HG03521 (cell line): ENCODE measurements around the gene MRPS6.

Source experiments
- ATAC-seq: cut with Tn5 transposase; IDR thresholded peaks from one replicate; pipeline ENCODE4 v1.9.1; 2021; ENCODE audit warnings: mild to moderate bottlenecking, moderate library complexity; ENCODE audit not compliant: unreplicated experiment

MRPS6 gene

DNA sequence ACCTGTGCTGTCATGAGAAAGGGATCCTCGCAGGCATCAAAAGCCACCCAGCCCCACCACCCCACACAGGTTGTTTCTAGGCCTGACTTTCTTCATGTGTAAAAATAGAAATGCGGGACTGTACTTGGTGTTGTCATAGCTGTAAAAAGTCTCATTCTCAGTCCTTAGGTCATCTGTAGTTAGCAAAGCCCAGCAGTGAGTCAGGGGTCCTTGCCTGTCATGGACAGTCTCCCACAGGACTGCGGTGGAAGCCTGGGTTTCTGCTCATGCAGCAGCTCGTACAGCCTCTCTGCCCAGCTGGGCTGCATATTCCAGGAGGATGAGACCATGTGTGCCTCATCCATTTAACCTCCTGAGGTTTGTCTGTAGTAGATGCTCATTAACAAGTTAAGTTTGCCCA is 58.2 kb downstream of the MRPS6 start:
- ATAC-seq = no peak

DNA sequence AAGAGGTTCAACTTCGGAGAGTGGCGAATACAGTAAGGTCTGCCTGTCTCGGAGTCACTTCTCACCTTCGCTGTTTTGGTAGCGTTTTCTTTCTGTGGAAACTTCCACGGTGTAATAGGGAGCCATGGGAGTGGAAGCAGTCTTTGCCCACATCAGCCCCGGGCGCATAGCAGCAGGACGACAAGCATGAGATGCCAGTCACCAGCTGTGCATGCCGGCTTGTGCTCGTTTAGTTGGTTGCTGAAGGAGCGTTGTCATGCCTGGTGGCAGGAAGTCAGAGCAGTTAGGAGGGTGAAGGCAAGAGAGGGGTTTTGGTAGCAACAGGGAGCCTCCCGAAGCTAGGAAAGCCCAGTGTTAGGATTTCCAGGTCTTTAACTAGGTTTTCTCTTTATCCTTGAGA is 58.8 kb downstream of the MRPS6 start:
- no peak for ATAC-seq

DNA sequence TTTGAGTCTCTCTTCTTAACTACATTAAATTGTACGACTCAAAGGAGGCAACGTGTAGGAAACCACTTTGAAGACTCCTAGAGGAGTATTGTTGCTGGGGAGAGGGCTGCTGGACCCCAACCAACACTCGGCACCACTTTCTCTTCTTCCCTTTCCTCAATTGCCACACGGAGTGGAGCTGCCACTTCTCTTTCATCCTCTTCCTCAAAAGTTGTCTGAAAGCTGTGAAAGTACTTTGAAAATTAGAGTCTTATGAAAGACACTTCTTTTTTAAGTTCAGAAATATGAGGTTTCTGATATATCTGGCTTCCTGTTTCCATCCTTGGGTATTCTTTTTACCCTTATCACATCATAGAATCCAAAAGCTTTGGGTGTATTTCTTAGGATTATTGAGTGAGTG is 59.5 kb downstream of the MRPS6 start:
- ATAC-seq = no peak

DNA sequence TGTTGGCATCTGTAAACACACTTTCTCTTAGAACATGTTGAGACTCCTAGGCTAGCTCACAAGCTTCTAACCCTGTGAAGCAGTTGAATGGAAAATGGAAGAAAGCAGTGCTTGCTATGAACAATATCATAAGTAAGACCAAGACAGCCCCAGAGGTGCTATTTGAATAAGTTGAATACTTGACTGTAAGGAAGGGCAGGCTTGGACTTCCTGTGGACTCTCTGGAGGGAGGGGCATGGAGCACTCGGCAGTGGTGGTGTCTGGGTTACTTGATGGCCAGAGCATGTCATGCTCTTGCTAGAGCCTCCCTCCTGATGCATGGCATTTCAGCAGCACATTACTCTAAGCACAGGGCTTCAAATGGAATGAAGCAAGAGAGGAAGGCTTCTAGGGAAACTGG is 60.0 kb downstream of the MRPS6 start:
- ATAC-seq = no peak

DNA sequence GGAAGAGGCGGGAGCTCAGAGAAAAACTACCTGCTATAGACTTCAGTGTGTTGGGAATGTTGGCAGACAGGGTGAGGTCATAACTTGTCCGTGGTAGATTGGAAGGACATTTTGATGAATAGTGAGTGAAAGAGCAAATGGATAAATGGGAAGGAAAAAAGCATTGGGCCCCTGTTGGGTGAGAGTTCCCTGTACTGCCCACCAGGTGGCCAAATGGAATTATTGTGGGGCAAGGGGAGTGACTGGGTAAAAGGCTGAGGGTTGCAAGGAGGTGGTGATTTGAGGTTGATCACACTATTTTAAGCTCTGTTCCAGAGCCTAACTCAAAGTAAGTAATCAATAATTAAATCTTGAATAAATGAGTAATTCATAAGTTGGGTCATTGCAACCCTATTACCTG is 60.4 kb downstream of the MRPS6 start:
- ATAC-seq = no peak

DNA sequence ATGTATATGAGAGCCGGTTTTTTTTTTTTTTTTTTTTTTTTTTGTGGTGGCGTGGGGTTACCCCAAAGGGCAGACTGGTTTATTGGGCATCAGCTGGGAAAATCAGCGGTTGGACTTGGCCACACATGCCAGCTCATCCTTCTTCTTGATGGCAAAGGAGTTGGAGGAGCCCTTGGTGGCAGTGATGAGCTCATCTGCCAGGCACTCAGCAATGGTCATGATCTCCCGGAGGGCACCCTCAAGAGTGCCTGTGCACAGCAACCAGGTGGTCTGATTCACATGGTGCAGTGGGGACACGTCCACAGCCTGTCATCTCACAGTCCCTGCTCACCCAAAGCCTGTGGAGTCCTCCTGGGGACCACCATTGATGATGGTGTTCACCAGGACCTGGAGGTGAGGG is 62.0 kb downstream of the MRPS6 start:
- no peak for ATAC-seq

DNA sequence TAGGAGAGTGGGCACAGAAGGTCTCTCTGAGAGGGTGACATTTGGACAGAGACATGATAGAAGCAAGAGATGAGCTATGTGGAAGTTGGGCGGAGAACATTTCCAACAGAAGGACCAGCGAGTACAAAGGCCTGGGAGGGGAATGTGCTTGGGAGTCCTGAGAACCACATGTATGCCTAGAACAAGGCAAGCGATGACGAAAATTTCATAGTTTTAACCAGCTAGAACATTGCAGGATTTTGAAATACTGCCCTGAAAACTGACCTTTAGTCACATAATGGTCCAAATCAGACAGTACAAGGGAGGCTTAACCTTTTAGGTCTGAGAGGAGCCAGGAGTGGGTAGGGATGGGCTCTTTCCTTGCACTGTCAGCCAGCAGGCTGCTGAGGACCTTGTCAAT is 68.0 kb downstream of the MRPS6 start:
- no peak for ATAC-seq

DNA sequence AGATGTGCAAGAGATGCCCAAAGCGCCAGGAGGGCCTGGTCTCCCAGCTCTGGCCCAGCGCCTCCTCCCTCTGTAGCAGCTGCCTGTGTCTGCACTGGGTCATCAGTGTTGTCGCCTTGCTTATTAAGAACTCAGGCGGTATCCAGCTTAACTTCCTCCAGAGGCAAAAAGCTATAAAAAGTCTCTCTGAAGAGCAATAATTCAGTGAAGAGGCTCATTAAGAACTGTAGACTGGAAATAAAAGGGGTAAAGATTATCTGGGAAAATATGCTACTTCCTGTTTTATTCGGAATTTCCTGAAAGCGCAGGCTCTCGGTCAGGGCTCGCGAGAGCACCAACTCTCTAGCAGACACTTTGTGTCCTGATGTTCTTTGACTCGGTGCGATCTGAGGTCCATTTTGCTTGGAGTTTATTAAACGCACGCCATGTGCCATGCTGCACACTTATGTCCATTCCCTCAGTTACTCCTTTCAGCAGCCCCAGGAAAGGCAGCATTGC is 70.4 kb downstream of the MRPS6 start:
- ATAC-seq = no peak

DNA sequence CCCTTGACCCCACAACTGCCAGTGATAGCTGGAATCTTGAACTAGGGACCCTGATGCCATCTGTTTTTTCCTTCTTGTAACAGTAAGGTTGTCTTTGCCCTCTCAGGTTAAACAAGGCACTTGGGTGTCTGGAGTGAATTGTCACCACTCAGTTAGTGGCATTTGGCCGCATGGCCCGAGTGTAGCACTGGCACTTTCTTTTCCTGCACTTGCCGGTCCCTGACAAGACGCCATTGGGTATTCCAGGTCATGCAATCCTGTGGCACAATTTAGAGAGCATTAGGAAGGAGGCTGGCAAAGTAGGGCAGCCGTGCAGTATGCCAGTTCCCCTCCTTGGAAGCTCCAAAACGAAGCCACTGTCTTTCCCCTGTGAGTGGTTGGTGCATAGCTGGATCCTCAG is 70.8 kb downstream of the MRPS6 start:
- no peak for ATAC-seq

DNA sequence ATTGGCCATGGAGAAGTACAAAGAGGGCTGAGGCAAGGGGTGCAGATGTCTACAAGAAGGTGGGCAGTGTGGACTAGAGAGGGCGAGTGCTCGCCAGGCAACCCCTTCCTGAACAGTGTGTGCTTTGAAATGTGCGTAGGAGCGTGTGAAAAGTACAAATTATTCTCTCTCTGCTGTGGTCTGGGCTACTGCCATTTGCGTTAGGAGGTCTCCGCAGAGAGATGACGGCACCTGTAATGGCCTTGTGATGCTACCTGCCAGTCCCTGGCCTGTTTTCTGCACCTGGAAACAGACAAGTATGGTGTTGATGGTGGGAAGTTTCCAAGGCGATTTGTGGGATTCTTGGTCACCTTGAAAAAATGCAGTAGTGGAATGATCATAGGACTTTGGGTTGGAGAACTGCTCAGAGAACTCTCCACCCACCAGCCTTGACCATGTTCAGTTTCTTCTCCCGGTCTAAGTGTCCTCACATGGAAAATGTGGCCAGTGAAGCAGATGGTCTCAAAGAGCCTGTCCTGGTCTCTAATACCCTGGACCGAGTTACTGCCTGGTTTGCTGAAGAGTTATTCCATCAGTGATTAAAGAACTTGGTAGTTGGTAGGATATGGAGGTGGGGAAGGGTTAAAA is 74.5 kb downstream of the MRPS6 start:
- ATAC-seq = no peak

DNA sequence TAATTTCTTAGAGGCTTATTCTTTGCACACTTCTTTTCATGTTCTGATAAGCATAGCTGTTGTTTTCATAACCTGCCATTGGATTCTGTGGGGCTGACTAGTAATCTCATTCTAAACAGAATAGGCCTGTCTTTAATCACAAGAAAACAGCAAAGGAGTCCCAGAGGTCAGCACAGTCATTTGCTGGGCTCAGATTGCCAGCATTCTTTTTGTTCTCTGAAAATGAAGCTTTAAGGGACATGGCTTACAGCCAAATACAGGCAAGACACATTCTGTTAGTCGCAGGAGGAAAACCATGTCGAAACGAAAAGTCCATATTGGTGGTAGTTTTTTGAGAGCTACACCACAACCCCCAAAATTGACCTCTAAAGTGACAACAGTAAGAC is 75.0 kb downstream of the MRPS6 start:
- ATAC-seq = no peak

DNA sequence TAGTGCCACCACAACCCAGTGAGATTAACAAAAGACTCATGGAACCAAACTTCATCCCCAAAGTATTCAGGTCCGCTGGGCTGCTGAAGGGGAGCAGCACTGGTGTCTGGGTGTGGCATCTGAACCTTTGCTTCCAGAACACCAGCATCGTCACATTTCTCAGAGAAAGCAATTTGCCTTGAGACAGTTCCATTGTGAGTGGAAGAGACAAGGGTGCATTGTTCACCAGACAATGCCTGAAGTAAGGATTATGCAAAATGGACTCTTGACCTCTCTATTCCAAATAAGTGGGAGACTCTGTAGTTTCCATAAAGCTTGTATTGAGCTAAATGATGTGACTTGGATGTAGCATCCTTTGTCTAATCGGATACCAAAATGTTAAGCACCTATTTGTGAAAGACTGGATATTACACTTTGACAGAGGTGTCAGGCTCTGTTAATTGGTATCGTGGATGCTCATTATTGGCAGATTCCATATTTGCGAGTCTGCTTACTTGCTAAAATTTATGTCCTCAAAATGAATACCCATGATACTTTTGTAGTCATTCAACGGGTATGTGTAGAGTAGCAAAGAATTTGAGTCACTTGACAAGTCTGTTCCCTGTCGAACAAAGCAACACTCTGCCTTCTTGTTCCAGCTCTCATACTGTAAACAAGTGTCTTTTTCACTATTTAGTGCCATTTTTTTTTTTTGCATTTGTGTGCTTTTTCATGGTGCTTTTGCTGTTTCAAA is 75.6 kb downstream of the MRPS6 start:
- no peak for ATAC-seq

DNA sequence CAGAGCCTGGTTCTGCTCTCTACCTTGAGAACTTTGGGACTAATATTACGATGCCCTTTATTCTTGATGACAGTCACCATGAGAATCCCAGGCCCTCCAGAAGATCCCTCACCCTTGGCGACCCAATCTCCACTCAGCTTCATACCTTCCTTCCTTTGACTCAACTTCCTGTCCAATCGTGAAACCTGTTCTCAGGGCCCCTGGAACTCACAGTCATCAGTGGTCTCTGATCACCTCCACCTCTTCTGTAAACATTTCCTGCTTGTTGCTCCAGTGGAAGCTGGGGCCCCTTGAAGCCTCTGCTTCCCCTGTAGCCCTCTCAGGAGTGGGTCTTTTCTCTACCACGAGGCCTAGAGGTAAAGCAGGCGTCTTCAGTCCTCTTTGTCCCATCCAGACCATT is 79.1 kb downstream of the MRPS6 start:
- no peak for ATAC-seq

DNA sequence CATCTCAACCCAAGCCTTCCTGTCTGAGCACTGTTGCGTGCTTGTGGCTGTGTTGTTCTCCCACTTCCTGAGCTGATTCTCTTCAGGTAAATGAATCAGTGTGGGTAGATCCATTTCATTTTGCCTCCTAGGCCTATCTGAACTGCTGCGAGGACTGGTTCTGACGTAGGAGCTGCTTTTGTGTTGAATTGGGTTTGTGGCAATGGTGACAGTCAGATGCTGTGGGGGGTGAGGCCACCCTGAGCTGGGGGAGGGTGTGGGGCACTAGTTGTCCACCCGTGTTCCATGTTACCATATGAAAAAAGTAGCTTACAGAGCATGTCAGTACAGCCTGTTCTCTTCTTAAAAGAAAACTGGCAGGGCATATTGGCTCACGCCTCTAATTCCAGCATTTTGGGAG is 81.5 kb downstream of the MRPS6 start:
- ATAC-seq = no peak

DNA sequence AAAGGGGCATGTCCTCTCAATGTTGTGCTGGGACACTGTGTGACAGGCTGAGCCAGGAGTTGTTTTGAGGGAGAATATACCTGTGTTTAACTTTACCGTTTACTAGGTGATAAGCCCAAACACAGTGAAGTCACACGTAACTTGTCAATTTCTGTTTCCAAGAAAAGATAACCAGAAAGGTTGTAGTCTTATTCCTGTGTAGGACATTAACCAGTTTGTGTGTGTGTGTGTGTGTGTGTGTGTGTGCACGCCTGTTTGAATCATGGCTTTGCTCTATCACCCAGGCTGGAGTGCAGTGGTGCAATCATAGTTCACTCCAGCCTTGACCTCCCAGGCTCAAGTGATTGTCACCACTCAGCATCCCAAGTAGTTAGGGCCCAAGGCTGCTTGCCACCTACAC is 83.6 kb downstream of the MRPS6 start:
- no peak for ATAC-seq

DNA sequence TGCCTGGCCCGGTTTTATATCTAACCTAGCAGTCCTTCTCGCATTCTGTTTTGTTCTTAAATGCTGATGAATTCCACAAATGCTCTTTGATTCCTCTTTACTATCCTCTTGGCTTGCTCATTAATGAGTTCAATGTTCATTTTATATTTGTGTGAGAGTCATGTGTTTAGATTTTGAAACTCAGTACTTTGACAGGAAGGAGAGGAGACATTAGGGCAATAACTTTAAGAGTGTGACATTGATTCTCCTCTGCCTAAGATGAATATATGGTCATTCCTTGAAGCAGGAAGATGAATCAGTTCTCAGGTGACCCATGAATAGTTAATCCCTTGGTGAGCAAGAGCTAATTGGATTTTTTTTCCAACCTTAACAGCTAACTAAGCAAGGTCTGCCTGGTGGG is 84.1 kb downstream of the MRPS6 start:
- ATAC-seq = no peak

DNA sequence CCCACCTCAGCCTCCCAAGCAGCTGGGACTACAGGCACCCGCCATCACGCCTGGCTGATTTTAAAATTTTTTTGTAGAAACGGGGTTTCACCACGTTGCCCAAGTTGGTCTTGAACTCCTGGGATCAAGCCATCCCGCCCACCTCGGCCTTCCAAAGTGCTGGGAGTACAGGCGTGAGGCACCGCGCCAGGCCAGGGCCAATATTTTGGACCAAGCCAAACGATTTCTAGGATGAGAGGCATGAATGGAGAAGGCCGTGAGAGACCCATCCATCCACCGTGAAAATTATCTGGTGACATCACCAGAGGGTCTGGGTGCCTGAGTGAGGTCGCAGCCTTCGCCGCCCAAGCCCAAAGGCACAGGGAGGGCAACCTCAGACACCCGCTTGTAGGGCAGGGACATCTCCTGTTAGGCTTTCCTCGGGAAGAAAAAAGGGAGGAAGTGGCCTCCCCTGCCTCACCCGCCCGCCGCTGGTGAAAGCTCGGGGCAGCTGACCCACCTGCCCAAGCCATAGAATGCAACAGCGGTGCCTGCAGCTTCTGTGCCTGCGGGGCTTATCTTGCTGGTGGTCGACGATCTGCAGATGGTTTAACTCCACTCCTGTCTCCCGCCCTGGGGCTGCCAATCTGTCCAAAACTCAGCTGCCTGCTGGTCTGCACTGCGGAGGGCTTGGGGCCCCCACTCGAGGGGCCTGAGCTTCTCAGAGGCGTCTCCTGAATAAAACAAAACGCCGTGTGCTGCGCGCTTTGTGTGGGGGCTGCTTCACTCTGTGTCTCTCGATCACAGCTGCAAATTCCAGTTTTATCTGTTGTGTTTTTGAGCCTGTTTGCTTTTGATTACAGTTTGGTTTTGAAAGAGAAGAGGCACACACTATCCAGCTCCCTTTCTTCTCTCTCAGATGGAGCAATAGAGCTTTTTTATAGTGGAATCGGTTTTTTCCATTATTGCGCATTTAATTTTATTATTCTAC is 85.8 kb downstream of the MRPS6 start:
- no peak for ATAC-seq

DNA sequence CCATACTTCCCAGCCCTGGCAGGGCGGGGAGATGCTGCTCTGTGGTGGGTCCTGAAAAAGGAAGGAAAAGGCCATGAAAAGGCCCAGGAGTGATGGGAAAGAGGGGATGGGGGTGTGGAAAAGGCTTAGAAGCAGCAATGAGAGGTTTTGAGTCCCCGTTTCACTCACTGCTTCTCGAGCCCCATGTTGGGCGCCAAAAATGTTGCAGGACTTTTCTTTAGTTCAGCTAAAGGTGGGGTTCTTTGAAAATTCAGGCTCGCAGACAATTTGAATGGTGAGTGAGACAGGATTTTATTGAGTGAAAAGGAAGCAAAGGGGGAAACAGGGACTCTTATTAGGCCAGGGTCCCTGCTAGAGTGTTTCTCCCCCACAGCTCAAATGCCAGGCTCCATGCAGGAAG is 93.1 kb downstream of the MRPS6 start:
- ATAC-seq = no peak

DNA sequence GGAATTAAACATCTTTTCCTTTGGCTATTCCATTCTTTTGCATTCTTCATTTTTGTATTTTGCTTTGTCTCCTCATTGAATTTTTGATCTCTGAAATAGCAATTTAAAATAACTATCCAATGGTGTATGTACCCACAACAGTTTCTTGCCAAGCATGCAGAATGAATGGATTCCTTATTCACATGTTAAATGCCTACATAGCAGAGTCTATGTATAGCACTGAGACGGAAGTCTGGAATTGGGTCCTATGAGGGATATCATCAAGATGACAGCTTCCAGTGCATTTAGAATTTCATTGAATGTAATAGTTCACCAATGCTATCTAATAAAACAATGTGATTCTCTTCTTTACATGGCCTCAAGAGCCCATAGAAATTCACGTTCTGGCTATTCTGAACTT is 97.5 kb downstream of the MRPS6 start:
- no peak for ATAC-seq

DNA sequence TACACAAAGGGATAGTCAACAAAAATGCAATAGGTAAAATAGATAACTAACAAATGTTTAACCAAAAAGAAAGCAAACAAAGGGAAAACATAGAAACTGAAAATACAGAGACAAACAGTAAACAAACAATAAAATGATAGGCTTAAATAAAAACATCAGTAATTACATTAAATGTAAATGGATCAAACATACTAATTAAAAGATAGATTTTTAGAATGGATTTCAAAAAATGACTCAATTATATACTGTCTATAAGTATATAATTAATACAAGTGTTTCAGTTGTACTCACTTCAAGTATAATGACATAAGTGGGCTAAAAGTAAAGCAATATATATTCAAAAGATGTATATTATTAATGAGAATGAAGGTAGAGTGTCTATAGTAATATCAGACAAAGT is 101.1 kb downstream of the MRPS6 start:
- ATAC-seq = no peak

DNA sequence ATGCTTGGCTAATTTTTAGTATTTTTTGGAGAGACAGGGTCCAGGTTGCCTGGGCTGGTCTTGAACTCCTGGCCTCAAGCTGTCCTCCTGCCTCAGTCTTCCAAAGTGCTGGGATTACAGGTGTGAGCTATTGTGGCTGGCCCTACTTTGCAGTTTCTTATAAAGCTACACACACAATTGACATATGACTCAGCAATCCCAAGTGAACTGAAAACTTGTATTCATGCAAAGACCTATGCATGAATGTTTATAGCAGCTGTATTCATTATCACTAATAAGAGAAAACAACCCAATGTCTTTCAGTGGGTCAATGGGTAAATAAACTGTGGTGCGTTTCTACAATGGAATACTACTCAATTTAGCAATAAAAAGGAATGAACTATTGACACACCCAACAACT is 103.1 kb downstream of the MRPS6 start:
- no peak for ATAC-seq
